Right lobe of liver (tissue), 6 donors: ENCODE results near the gene MSH2. TPM values are rescaled to one million over a fixed set of nuclear protein-coding genes. Genes with fewer than 3 reads are reported as not detected.
"Not testable (repeated sequence)": the region's sequence is repeated elsewhere in the genome, so short reads cannot be mapped to it uniquely, and the experiment has no call there.

Source experiments
- ATAC-seq, 4 donors: fragments of 200-7000 bp; cut with Tn5 transposase; one replicate each; pipeline ENCODE4 v1.9.1; 2020; ENCODE audit warnings: mild to moderate bottlenecking in 4 of 4, moderate library complexity in 4 of 4
- DNase-seq, 3 donors: peaks; one replicate each; pipeline ENCODE4 v3.0.0-alpha.2; 2020
- H3K27ac ChIP-seq, 3 donors: fragments of 200-600 bp; one replicate each; pipeline ENCODE4 v1.8.0; 2022
- H3K27me3 ChIP-seq, 2 donors: fragments of 200-600 bp; one replicate each; pipeline ENCODE4 v1.8.0; 2022
- H3K36me3 ChIP-seq, 4 donors: fragments of 200-600 bp; sonication (generic) in 1 of 4; one replicate each; pipeline versions ENCODE4 v1.5.1 to v1.8.0; 2017 to 2022; ENCODE audit warnings: control low read depth in 1 of 4
- H3K4me1 ChIP-seq, 4 donors: fragments of 200-600 bp; sonication (generic) in 1 of 4; one replicate each; pipeline versions ENCODE4 v1.5.1 to v1.8.0; 2017 to 2022; ENCODE audit warnings: control low read depth in 1 of 4
- H3K4me3 ChIP-seq, 3 donors: fragments of 200-600 bp; one replicate each; pipeline ENCODE4 v1.8.0; 2022
- H3K9me3 ChIP-seq, 4 donors: fragments of 200-600 bp; sonication (generic) in 1 of 4; one replicate each; pipeline versions ENCODE4 v1.5.1 to v1.8.0; 2017 to 2022; ENCODE audit warnings: control low read depth in 1 of 4
- CTCF ChIP-seq, 4 donors: fragments of 200-600 bp in 3 of 4; fragments of 450-650 bp in 1 of 4; IDR thresholded peaks; one replicate each; pipeline versions ENCODE4 v1.5.1 to v1.8.0; 2016 to 2022; ENCODE audit warnings: antibody characterized with exemption in 4 of 4, mild to moderate bottlenecking in 2 of 4
- POLR2A ChIP-seq: fragments of 450-650 bp; IDR thresholded peaks from one replicate; pipeline ENCODE4 v1.6.1; 2017; ENCODE audit warnings: antibody characterized with exemption, mild to moderate bottlenecking
- WGBS: methylation state at CpG from one replicate; pipeline ENCODE4 v1.1.6; 2018; ENCODE audit warnings: low coverage, low lambda C conversion rate; ENCODE audit not compliant: insufficient coverage; ENCODE audit errors: missing lambda C conversion rate; 5-methylcytosine and 5-hydroxymethylcytosine counted together
- intact Hi-C, 2 donors: fragments of 100-400 bp; cut with DNase I; formaldehyde crosslinking; loops; one replicate each; pipeline versions ENCODE4 v1.11.2 to v1.14.1; 2022
- total RNA-seq, 6 experiments: library from RNA; depleted of rRNA in 2 of 6; stranded (reverse); fragments of >200 nt in 2 of 6; fragmentation: NEBNext Ultra II Directional in 3 of 6; extraction: Animal tissue kit (Norgen Biotek cat#: 25700) in 3 of 6; gene quantifications; one replicate each; pipeline versions ENCODE4 v1.1.0 to v1.2.4, GENCODE V29; 2016 to 2023
- donor health status: DM: no; HTN: yes; CAD: no.
- donor health status: DM: no; HTN: no; CAD: no.
- donor health status: DM: no; HTN: no; CAD: no.
- donor health status: DM: no; HTN: yes; CAD: no.
- donor health status: DM: no; HTN: yes; CAD: no.

Gene MSH2
- total RNA-seq, 6 experiments from 2014 or later, result 3.2 to 7.0 (median 5.2) TPM

- no peaks in the 10 kb centered on the region for H3K4me1 ChIP-seq
- intact Hi-C loops, result no loop called here
- WGBS, result 85% methylated on average over 7 of the region's 10 CpGs
- TF ChIP-seq POLR2A (no peak), CTCF (IDR thresholded peaks at IDR 0.05) (no peak)
- H3K4me3 ChIP-seq, result no peak overlapping the region
- H3K27me3 ChIP-seq, result no peaks in the 10 kb centered on the region
- H3K36me3 ChIP-seq, result no peaks in the 10 kb centered on the region
- H3K9me3 ChIP-seq, result no peaks in the 10 kb centered on the region
- ATAC-seq (no peak), DNase-seq (no peak)
- H3K27ac ChIP-seq, result no peak overlapping the region
These were observed 43.5 kb upstream of the MSH2 start for GRCh38 chr2:47359375-47359868.

- intact Hi-C loops, result no loop called here
- Histone ChIP-seq H3K27me3 (no peaks in the 10 kb centered on the region), H3K36me3 (no peaks in the 10 kb centered on the region), H3K4me1 (no peaks in the 10 kb centered on the region), H3K9me3 (no peaks in the 10 kb centered on the region), H3K4me3 (no peak overlapping the region), H3K27ac (no peak overlapping the region)
- TF ChIP-seq POLR2A (no peak), CTCF (IDR thresholded peaks at IDR 0.05) (no peak)
- WGBS, result 33% methylated on average over 3 of the region's 3 CpGs
- ATAC-seq (peak in 1 of 4 donors; percentile 56), DNase-seq (no peak)
These were observed 42.7 kb upstream of the MSH2 start for GRCh38 chr2:47360283-47360682.

GRCh38 chr2:47360927-47361326, 42.0 kb upstream of the MSH2 start:
- 73% methylated on average over 3 of the region's 3 CpGs for WGBS
- peak in 1 of 4 donors; percentile 80 for ATAC-seq
- intact Hi-C loops, result no loop called here

GRCh38 chr2:47361505-47362229, 41.3 kb upstream of the MSH2 start:
- H3K9me3 ChIP-seq, H3K27ac ChIP-seq, ATAC-seq: not testable (repeated sequence)

More at GRCh38 chr2:47360927-47361326, 42.0 kb upstream of the MSH2 start:
- no peaks in the 10 kb centered on the region for H3K27me3 ChIP-seq
- no peaks in the 10 kb centered on the region for H3K9me3 ChIP-seq
- no peak overlapping the region for H3K27ac ChIP-seq
- no peaks in the 10 kb centered on the region for H3K4me1 ChIP-seq
- no peak overlapping the region for H3K4me3 ChIP-seq
- no peak for DNase-seq
- H3K36me3 ChIP-seq, result no peaks in the 10 kb centered on the region
- TF ChIP-seq CTCF (IDR thresholded peaks at IDR 0.05) (no peak), POLR2A (no peak)

GRCh38 chr2:47373747-47374146, 29.2 kb upstream of the MSH2 start:
- Histone ChIP-seq H3K4me1 (peaks cover 0 to 11% (median 4%) of the 10 kb centered on the region in 4 donors), H3K27ac (no peak overlapping the region), H3K36me3 (no peaks in the 10 kb centered on the region), H3K27me3 (peaks cover 0 to 11% of the 10 kb centered on the region in 2 donors), H3K4me3 (no peak overlapping the region), H3K9me3 (no peaks in the 10 kb centered on the region)
- DNase-seq (no peak), ATAC-seq (peak in 3 of 4 donors; percentile 18 to 54 (median 49))
- 48% methylated on average over 5 of the region's 5 CpGs for WGBS
- intact Hi-C loops, result no loop called here
- no peak for TF ChIP-seq POLR2A
- TF ChIP-seq CTCF (IDR thresholded peaks at IDR 0.05), result no peak

More at GRCh38 chr2:47361505-47362229, 41.3 kb upstream of the MSH2 start:
- H3K4me3 ChIP-seq, H3K36me3 ChIP-seq, intact Hi-C loops, H3K27me3 ChIP-seq, DNase-seq, H3K4me1 ChIP-seq: not testable (repeated sequence)
- 91% methylated on average over 8 of the region's 10 CpGs for WGBS
